ENCODE data around the gene GSTM3. TPM values are rescaled to one million over a fixed set of nuclear protein-coding genes. Genes with fewer than 3 reads are reported as not detected.
A peak's percentile ranks its signal among the peaks of the same experiment; 100 is the strongest.

Gene GSTM3
- total RNA-seq, 4 donors from 2014 or later: 68.7 to 213 (median 137) TPM

GRCh38 chr1:109777436-109777835 lies 36.6 kb upstream of the GSTM3 start:
- TF ChIP-seq CTCF (IDR thresholded peaks at IDR 0.05) (no peak), POLR2A (IDR thresholded peaks at IDR 0.05) (no peak)
- no peak for DNase-seq (ENCODE audit: low spot score in 2 of 2)
- no peak overlapping the region for H3K4me3 ChIP-seq (ENCODE audit: low read depth, poor library complexity, severe bottlenecking)
- intact Hi-C loops (cut with DNase I; ENCODE audit: low total_unique reads): loop anchor here (2.0 kb wide), 1 partner anchor 207 kb away; the partner anchor contains the start of gene AHCYL1
- WGBS, 2 donors: 81 to 83% methylated on average over 7 of the region's 7 CpGs

- WGBS, 2 donors: 22 to 46% methylated on average over 4 of the region's 4 CpGs
- peak; percentile 73 to 97 for DNase-seq (ENCODE audit: low spot score in 2 of 2)
- intact Hi-C loops (cut with DNase I; ENCODE audit: low total_unique reads): loop anchor here (2.0 kb wide), 1 partner anchor 208 kb away; the partner anchor contains the start of gene AHCYL1
Observed at GRCh38 chr1:109776911-109777310, 36.1 kb upstream of the GSTM3 start.

DNA sequence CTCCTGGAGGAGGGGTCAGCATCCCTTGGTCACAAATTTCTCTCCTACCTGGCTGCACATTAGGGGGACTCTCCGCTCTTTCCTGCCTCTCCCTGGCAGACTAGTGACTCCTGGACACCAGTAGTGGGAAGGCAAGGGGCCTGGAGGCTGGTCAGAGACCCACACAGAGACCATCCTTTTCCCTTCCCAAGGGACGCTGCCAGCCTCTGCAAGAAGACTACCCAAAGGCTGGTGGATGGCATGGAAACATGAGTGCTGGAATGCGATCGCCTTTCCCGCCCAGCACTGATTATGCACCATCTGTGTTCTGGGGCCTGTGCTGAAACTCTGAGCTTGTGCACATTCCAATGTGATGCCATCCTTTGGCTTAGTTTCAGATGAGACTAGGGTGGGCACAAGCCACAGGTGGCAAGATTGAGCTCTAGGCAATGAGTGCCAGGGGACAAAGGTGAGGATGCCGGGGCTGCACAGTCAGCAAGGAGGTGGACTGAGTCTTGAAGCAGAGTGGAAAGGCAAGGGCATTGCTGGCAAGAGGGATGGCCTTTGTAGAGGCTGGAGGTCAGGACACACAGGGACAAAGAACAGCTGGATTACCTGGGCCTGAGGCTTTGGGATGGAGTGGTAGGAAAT lies 35.5 kb upstream of the GSTM3 start:
- intact Hi-C loops (cut with DNase I; ENCODE audit: low total_unique reads): loop anchor here (2.0 kb wide), 1 partner anchor 208 kb away; the partner anchor contains the start of gene AHCYL1
- DNase-seq (ENCODE audit: low spot score in 2 of 2): no peak
- TF ChIP-seq POLR2A (IDR thresholded peaks at IDR 0.05): no peak
- no peak for TF ChIP-seq CTCF (IDR thresholded peaks at IDR 0.05)
- WGBS, 2 donors: 91 to 92% methylated on average over 6 of the region's 6 CpGs
- no peak overlapping the region for H3K4me3 ChIP-seq (ENCODE audit: low read depth, poor library complexity, severe bottlenecking)

More at GRCh38 chr1:109776911-109777310, 36.1 kb upstream of the GSTM3 start:
- no peak for TF ChIP-seq POLR2A (IDR thresholded peaks at IDR 0.05)
- TF ChIP-seq CTCF (IDR thresholded peaks at IDR 0.05): peak in 1 of 3 donors; percentile 85
- H3K4me3 ChIP-seq (ENCODE audit: low read depth, poor library complexity, severe bottlenecking): no peak overlapping the region

GRCh38 chr1:109775398-109775797 lies 34.6 kb upstream of the GSTM3 start:
- intact Hi-C loops (cut with DNase I; ENCODE audit: low total_unique reads): no loop called here
- H3K4me3 ChIP-seq (ENCODE audit: low read depth, poor library complexity, severe bottlenecking): no peak overlapping the region
- TF ChIP-seq POLR2A (IDR thresholded peaks at IDR 0.05) (no peak), CTCF (IDR thresholded peaks at IDR 0.05) (no peak)
- DNase-seq (ENCODE audit: low spot score in 2 of 2): no peak
- WGBS, 2 donors: 29 to 35% methylated on average over 1 of the region's 1 CpG

DNA sequence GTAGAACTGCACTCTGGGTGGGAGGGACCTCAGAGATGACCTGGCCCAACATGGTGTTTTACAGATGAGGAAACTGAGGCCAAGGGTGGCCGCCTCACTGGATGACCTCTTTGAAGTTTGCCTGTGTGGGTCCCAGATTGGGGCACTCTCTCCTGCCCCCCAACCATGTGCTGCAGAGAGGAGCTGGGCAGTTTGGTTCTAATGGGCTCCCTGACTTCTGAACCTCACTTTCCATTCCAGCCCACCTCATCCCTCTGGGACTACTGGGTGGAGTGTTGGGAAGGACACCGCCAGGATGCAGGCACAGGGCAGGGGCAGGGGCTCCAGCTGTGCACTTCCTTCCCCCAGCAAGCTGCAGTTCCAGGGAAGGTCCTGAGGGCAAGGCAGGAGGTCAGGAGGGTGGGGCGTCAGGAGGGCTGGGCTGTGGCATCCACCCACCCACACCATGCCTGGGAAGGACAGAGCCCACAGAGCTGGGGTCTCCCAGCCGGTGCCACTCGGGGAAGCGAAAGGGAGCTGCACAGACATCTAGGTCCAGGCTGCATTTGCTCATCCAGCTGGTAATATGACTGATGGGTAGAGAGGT lies 33.2 kb upstream of the GSTM3 start:
- H3K4me3 ChIP-seq (ENCODE audit: low read depth, poor library complexity, severe bottlenecking): no peak overlapping the region
- 50 to 54% methylated on average over 5 to 6 of the region's 6 CpGs for WGBS, 2 donors
- TF ChIP-seq CTCF (IDR thresholded peaks at IDR 0.05) (no peak), POLR2A (IDR thresholded peaks at IDR 0.05) (no peak)
- DNase-seq (ENCODE audit: low spot score in 2 of 2): no peak
- intact Hi-C loops (cut with DNase I; ENCODE audit: low total_unique reads): loop anchor here (5.0 kb wide), 2 partner anchors 132 to 227 kb away; partner anchors contain the start of gene GNAI3

All from lower leg skin (tissue), 4 donors.